Measurements from ENCODE around the gene GINS1. TPM values are rescaled to one million over a fixed set of nuclear protein-coding genes. Genes with fewer than 3 reads are reported as not detected.

Gene GINS1
- total RNA-seq, 1 donor from 2014 or later: 0.46 TPM

DNA sequence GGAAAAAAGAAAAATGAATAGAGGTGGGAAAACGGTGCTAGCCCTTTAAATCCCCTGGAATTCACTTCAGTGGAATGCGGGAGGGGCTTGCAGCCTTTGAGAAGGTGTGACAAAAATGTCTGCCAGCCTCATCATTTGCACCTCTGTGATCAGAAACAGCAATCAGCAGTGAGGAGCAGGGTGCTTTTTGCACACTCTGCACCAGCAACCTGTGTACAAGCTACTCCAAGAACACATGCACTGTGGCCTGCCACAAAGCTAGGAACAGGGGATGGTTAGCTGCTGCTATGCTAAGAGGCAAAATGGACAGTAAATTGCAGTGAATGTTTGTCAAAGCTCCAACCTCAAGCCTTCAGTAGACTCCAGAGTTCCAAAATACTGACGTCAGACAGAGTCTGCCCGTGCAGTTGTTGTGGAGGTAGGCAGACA, 29.7 kb downstream of the GINS1 start:
- ATAC-seq (ENCODE audit: poor library complexity): peak; percentile 78
- DNase-seq: no peak
- intact Hi-C loops (cut with DNase I): no loop called here

DNA sequence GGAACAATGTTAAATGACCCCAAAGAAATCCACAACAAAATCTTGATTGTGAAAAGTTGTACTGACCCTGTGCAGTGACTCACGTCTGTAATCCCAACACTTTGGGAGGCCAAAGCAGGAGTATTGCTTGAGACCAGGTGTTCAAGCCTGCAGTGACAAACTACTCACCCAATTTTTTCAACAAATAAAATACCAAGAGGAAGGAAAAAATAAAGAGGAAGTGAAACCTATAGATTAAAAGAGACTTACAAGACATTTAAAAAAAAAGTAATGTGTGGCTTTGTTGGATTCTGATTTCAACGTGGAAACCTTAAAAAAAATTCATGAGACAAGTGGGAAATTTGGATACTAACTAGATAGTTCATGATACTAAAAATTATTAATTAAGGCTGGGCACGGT, 31.9 kb downstream of the GINS1 start:
- ATAC-seq (ENCODE audit: poor library complexity) (no peak), DNase-seq (no peak)
- intact Hi-C loops (cut with DNase I): no loop called here

DNA sequence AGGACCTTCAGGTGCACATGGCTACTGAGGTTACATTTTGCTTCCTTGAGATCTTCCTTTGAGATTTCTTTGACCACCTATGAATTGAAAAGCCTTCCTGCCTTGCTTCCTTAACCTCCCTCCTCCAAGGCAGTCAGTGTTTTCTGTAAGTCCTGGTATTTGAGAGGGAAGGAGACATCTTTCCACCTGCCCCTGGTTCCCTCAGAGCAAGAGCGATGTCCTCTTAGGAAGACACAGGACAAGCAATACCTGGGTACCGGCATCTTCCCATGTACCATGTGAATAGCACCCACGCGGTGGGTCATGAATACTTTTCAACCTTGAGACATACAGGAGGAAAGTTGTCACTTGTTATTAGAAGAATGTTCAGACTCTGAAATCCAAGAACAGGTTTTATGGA, 37.1 kb downstream of the GINS1 start:
- DNase-seq (no peak), ATAC-seq (ENCODE audit: poor library complexity) (no peak)
- intact Hi-C loops (cut with DNase I): no loop called here

DNA sequence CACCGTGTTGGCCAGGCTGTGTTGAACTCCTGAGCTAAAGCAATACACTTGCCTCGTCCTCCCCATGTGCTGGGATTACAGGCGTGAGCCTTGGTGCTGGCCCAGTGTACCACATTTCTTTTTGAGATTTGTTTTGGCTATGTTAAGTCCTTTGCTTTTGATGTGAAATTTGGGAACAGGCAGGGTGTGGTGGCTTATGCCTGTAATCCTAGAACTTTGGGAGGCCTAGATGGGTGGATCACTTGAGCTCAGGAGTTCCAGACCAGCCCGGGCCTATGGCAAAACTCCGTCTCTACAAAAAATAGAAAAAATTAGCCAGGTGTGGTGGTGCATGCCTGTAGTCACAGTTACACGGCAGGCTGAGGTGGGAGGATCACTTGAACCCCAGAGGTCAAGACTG, 40.2 kb downstream of the GINS1 start:
- ATAC-seq (ENCODE audit: poor library complexity): no peak
- intact Hi-C loops (cut with DNase I): no loop called here
- no peak for DNase-seq

DNA sequence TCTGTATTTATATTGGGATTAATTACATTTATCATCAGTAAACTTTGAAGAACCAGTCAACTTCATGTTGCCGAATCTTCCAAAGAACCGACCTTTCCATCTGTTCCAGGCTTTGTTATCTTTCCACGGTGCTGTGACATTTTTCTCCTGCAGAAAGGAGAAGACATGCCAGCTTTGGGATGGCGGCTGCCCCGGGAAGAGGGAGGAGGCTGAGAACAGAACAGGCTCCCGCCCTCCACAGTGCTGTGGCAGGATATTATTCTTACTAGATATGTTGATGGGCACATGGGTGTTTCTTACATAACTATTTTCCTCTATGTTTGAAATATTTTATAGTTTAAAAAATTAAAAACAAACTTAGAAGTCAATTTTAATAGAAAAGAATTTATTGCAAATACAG, 44.9 kb downstream of the GINS1 start:
- ATAC-seq (ENCODE audit: poor library complexity): peak; percentile 53
- no peak for DNase-seq
- intact Hi-C loops (cut with DNase I): no loop called here

DNA sequence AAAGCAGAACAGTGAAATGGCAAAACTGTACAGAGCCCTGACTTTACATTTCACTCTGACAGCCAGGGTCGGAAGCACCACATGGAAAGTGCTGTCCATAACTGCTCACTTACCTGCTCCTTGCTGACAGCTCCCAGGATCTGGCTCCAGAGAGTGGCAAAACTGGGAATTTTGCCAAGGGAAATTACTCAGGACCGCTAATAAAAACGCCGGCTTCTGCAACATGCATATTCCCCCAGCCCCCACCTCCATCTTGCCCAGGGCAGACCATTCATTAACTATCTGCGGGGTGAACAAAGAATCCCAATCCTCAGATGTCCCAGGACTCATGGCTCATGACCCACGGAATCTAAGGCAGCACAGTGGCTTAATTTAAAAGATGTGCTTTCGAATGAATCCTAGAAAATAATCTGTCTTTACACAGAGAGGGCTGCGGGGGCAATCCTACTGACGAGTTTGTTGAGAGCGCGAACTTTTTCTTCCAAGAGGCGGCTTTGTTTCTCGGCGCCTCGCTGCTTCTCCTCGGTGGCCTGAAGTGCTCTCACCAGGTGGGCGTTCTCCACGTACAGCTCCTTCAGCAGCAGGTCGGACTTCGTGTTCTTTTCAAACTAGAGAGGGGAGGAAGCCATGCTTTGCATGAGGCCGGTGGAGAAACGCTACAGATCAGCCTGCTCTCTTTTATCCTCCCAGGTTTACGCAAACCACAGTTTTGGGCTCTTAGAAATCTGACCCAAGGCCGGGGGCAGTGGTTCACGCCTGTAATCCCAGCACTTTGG, 45.8 kb downstream of the GINS1 start:
- DNase-seq (no peak), ATAC-seq (ENCODE audit: poor library complexity) (peak; percentile 74)
- intact Hi-C loops (cut with DNase I): no loop called here

DNA sequence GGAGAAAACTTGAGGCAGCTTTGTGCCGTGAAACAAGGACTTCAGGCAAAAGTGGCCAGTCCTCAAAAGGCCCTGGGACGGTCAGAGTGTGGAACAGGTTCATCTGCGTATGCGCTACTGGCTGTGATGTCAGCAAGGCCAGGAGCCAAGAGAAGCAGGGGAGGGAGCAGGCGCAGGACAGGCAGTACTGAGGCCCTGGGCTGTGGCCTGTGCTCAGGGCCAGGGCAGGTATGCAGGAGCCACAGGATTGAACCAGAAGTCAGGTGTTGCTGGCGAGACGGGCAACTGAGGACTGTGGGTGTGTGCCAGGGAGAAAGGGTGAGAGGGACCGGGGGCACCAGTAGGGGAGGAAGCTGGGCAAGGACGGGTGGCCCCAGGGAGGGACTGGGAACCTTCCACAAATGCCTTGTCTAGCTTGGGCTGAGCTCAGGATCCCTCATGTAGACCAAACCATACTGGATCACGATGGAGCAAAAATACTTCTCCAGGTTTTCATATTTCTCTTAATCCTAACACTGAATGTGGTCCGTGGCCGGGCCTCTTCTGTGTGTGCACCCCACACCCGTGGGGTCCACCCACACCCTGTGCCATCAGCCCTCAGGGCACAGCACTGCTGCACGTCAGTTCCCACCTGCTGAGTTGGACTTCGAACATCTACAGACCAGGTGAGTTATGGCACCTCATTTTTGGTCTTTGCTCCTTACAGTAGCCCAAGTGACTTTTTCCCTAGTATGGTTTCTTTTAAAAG, 46.9 kb downstream of the GINS1 start:
- DNase-seq: no peak
- ATAC-seq (ENCODE audit: poor library complexity): no peak
- intact Hi-C loops (cut with DNase I): no loop called here

DNA sequence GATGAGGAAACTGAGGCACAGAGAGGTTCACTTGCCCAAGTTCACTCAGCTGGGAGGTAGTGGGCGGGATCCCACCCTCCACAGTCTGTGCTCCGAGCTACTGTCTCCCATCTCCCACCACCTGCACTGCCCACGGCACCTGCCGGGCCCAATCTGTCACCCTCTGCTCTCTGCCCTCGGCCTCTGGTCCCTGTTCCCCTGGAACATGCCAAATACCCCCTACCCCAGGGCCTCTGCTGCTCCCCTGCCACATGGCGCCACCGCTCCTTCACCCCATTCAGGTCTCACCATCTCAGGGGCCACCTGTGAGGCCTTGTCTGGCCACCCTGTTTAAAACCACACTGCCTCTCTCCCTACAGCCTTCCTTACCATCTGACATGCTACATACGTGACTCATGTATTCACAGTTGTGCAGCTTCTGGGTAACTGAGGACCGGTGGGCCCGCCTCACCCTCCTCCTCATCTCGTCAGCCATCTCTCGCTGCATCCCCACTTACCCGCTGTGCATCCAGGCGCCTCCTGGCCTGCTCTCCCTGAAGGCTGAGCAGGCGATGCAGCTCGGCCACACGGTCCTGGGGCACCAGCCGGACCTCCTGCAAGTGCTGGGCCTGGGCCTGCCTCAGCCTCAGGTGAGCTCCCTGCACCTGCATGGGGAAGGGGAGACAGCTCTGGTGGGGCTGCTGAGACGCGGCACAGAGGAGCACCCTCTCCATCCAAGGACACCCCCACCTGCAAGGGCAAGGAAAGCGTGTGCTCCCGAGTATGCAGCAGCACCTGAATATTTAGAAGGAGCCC, 50.6 kb downstream of the GINS1 start:
- no peak for ATAC-seq (ENCODE audit: poor library complexity)
- intact Hi-C loops (cut with DNase I): no loop called here

DNA sequence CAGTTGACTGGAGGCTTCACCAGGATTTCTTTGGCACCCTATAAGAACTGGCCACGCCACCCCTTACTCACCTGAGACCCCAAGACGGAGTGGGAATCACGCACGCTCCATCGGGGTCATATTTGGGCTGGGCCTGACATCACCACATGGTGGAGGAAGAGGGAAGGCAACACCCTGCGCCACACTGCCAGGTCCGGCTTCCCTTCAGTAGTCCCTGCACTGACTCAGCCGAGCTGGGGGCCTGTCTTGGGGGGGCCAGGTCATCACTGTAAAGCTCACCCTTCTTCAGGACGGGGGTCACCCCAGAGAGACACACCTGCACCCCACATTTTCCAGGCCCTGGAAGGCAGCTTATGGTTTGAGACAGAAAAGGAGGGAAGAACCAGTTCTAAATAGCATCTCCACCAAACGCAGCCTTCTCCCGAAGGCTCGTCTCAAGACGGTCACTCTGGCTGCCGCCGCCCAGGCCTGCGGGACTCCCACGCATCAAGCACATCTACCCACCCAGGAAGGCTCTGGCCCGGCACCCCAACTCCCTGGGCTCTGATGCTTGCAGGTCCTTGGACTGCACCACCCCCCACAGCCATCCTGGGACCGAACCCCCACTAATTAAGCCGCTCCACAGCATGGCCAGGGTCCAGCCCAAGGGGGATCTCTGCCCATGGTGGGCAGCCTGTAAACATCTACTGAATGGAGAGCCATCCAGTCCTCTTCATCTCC, 51.8 kb downstream of the GINS1 start:
- no peak for ATAC-seq (ENCODE audit: poor library complexity)
- intact Hi-C loops (cut with DNase I): no loop called here
- no peak for DNase-seq

More for the DNA sequence above, 50.6 kb downstream of the GINS1 start:
- no peak for DNase-seq

DNA sequence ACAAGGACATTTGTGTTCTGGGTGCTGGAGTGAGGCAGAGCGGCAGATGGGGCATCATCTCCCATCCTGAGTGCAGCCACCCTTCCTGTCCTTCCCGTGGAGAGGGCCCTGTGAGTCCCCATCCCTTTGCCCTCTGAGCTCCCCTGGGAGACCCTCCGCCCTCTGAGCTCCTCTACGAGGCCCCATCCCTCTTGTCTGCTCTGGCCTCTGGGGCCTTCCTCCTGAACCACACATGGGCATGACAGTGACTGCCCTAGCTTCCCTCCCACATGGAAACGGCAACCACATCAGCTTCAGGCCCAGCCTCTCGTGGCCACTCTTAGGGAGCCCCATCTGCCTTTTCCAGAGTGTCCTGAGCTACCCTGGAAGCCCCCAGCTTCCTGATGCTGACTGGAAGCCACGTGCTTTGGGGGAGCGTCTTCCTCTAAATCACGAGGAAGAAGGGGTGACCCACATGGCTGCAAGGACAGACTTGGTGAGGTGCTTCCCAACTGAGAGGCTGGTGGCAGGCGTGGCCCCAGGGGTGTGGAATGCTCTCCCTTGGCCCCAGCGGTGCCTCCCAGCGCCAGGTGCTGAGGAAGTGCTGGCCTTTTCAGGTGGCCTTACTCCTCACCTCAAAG, 52.6 kb downstream of the GINS1 start:
- DNase-seq (no peak), ATAC-seq (ENCODE audit: poor library complexity) (no peak)
- intact Hi-C loops (cut with DNase I): no loop called here

DNA sequence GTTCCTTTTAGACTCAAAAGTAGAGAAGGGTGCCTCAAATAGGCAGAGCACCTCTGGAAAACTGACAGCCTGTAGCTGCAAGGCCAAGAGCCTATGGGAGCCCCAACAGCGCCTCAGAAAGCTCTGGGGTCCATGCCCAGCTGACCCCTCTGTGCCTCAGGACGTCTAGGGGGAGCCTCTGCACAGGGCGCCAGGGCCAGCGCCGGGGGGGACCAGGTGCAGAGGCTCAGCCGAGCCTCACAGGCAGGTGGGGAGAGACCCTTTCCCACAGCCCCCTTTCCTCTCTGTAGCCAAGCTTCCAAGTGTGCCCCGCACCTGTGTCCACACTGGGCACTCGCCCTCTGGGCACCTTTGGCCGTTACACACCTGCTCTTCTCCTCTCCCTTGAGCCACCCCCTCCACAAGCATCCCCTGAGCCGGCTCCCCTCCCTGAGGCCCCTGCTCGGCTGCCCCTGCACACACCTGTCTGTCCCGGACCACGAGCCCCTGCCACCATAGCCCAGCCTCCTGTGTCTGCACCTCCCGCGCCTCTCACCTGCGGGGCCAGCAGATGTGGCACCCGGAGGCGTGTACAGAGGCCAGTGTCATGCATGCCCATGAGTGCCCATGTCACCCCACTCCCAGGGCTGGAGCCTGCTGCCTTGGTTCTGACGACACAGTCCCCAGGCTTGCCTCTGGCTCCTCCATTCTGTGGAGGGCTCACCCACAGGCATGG, 53.2 kb downstream of the GINS1 start:
- intact Hi-C loops (cut with DNase I): no loop called here
- no peak for DNase-seq
- no peak for ATAC-seq (ENCODE audit: poor library complexity)

DNA sequence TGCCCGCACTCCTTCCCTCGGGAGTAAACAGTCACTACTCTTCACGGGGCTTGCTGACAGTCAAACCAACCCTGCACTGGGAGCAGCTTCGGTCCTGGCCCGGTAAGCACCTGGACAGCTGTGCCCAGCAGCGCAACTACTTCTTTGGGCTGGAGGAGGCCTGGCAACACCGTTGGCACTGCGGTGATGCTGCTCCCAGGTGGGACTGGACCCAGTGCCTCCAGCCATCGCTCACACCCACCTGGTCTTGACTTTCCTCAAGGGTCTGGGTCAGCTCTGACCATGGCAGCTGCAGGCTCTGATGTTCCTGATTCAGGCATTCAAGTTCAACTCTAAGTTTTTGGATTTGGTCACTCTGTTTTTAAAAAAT, 53.8 kb downstream of the GINS1 start:
- ATAC-seq (ENCODE audit: poor library complexity) (no peak), DNase-seq (no peak)
- intact Hi-C loops (cut with DNase I): no loop called here

DNA sequence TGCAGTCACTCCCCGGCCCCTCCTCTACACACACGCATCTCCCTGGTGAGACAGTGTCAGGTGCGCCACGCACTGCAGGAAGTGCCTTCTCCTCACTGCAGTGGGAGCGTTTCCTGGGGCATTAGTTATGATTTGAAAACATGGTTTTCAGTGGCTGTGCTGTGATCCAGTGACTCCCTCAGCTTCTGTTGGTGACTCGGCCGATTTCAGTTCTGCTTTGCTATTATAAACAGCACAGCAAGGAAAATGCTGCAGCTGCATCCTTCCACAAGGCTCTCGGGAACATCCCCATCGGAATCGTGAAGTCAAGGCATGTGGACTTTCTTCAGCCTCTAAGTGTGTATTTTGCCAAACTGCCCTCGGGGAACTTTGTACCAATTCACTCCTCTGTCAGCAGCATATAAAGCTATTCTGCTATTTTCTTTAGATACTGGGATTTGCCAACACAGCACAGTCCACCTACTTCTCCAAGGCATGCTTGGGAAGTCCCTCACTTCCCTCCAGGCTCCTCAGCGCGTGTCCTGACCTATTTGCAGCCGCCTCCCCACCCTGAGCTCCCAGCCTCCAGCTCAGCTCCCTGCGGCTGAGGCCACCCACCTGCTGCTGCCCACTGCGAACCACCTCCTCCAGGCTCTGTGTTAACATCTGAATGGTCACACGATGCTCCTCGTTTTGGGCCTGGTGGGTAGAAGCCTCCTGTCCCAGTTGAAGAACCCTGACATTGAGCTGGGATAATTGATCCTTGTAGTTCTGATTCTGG, 54.5 kb downstream of the GINS1 start:
- peak; percentile 34 for ATAC-seq (ENCODE audit: poor library complexity)
- intact Hi-C loops (cut with DNase I): no loop called here
- no peak for DNase-seq

DNA sequence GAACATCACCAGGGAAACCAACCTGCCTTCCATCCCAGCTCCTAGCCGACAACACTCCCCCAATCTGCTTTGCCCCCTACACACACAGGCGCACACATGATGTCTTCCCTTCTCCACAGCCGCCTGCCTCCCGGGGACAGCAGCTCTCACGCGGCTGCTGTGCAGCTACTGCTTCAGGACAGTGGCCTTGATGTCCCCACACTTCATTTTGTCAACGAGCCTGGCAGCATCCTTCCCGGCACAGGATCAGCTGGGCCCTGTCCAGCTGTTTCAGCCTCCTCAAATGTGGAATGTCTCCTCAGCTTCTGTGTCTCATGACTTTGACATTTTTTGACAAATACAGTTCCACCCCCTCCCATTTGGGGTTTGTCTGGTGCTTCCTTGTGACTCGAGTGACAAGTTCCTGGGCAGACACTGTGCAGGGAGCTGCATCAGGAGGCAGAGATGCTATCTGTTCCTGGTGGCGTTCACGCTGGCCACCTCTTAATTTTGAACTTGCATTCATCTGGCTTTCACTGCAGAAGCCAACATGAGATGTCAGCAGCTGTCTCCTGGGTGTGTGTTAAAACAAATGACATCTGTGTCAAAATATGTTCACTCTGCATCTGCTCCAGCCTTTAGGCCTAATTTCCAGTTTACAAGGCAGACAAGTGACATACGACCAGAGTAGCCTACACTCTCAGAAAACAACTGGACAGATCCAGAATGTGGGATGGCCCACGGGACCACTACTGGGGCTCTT, 57.2 kb downstream of the GINS1 start:
- no peak for DNase-seq
- peak; percentile 11 for ATAC-seq (ENCODE audit: poor library complexity)
- intact Hi-C loops (cut with DNase I): no loop called here

DNA sequence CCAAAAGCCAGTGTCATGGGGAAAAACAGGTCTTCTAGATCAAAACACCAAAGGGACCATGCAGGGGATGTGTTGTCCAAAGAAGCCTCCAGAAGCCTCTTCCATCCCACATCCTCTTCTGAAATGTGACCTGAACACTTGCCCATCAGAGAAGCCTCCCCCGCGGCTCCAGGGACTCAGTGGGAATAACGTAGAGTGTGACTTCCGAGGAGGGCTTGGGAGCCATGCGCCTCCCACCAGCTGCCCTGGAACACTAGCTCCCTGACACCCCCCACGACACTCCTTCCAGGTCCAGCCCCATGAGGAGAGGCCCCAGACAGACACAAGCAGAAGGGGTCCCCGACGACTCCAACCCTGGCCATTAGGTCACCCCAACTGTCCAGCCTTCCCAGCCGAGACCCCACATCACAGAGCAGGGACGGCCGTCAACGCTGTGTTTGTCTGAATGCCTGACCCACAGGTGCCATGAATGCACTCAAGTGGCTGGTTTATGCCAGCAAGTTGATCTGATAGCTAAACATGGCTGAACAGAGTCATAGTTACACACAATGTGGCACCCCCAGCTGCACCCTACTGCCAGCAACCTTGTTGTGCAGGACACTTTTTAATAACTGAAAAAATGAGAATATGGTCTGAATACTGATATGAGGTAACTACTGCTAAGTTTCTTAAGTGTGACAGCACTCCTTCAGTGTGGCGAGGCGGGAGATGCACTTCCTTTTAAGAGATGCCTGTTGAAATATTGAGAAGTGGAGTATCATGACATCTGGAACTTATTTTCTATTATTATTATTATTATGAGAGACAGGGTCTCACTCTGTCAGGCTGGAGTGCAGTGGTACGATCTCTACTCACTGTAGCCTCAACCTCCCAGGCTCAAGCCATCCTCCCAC, 58.0 kb downstream of the GINS1 start:
- no peak for ATAC-seq (ENCODE audit: poor library complexity)
- DNase-seq: no peak
- intact Hi-C loops (cut with DNase I): no loop called here

DNA sequence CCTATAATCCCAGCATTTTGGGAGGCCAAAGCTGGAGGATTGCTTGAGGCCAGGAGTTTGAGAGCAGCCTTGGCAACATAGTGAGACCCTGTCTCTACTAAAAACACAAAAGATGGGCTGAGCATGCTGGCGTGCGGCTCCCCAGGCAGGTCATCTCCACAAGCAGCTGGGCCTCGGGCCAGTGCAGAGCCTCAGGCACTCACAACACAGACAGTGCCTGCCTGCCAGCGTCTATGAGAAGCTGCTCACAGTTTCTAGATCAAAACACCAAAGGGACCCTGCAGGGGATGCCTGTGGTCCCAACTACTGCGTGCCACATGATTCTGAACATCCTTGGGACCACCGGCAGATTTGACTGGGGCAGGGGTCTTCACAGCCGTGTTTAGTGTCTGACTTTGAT, 59.4 kb downstream of the GINS1 start:
- ATAC-seq (ENCODE audit: poor library complexity): no peak
- intact Hi-C loops (cut with DNase I): no loop called here
- no peak for DNase-seq
